HG02970 (cell line): Measurements from ENCODE around the gene NIT1.
A peak's percentile ranks its signal among the peaks of the same experiment; 100 is the strongest.
"Not testable (repeated sequence)": the region's sequence is repeated elsewhere in the genome, so short reads cannot be mapped to it uniquely, and the experiment has no call there.

Source experiments
- ATAC-seq: cut with Tn5 transposase; IDR thresholded peaks from one replicate; pipeline ENCODE4 v1.9.1; 2021; ENCODE audit warnings: mild to moderate bottlenecking, moderate library complexity, moderate number of reproducible peaks; ENCODE audit not compliant: unreplicated experiment, low FRiP score

Gene NIT1

GRCh38 chr1:161111117-161111516, 6.8 kb upstream of the NIT1 start:
- no peak for ATAC-seq

- ATAC-seq = no peak
These were observed 6.4 kb upstream of the NIT1 start for GRCh38 chr1:161111527-161111926.

- ATAC-seq = no peak
These were observed 4.0 kb upstream of the NIT1 start for GRCh38 chr1:161113915-161114314.

- ATAC-seq = no peak
These were observed 3.3 kb upstream of the NIT1 start for GRCh38 chr1:161114556-161114955.

- no peak for ATAC-seq
These were observed 2.7 kb upstream of the NIT1 start for GRCh38 chr1:161115132-161115711.

DNA sequence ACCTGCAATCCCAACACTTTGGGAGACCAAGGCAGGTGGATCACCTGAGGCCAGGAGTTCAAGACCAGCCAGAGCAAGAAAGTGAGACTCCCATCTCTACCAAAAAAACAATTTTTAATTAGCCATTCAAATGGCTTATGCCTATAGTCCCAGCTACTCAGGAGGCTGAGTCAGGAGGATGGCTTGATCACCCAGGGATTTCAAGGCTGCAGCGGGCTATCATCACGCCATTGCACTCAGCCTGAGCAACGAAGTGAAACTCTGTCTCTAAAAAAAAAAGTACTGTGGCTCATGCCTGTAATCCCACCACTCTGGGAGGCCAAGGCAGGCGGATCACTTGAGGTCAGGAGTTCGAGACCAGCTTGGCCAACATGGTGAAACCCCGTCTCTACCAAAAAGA, 1.9 kb upstream of the NIT1 start:
- not testable (repeated sequence) for ATAC-seq

DNA sequence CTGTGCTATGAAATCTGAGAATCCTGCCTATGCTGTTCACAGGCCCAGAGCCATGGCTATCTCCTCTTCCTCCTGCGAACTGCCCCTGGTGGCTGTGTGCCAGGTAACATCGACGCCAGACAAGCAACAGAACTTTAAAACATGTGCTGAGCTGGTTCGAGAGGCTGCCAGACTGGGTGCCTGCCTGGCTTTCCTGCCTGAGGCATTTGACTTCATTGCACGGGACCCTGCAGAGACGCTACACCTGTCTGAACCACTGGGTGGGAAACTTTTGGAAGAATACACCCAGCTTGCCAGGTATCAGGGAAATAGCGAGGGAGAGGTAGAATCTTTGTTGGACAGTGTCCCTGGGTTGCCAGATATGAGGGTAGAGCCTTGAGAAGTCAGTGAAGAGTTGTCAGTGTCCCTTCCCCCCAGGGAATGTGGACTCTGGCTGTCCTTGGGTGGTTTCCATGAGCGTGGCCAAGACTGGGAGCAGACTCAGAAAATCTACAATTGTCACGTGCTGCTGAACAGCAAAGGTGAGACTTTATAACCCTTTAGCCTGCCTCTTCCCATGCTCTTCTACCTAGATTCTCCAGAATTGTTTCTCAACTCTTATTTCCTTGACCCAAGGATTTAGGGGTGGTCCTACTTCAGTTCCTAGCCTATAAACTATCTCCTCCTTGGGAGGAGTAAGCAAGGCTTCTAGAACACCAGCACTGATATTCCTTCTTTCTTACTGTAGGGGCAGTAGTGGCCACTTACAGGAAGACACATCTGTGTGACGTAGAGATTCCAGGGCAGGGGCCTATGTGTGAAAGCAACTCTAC, 1.4 kb downstream of the NIT1 start:
- no peak for ATAC-seq

DNA sequence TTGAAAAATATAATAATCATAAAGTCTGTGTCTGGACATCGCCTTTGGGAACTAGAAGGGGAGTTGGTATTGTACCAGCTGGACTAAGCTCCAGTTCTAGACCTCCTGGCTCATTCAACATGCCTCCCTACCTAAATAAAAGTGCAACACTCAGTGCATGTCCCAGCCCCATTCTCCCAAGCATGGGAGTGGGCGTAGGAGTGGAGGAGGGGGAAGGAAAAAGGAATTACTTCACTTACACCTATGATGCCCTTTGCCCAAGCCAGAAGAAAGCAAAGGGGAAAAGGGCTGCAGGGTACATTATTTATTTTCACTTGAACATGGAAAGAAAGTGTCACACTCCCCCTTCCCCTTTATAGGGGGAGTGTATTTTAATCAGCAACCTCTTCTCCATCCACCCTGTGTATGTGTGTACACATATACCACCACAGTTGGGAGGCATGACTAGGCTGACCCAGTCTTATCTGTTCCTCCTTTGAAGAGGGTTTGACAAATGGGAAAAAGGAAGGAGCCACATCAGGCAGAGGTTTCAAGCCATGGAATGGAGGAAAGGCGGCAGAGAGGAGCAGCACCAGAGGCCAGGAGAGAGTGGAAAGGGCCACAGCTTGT, 3.2 kb downstream of the NIT1 start:
- ATAC-seq = no peak

GRCh38 chr1:161121834-161122233, 3.9 kb downstream of the NIT1 start:
- no peak for ATAC-seq

DNA sequence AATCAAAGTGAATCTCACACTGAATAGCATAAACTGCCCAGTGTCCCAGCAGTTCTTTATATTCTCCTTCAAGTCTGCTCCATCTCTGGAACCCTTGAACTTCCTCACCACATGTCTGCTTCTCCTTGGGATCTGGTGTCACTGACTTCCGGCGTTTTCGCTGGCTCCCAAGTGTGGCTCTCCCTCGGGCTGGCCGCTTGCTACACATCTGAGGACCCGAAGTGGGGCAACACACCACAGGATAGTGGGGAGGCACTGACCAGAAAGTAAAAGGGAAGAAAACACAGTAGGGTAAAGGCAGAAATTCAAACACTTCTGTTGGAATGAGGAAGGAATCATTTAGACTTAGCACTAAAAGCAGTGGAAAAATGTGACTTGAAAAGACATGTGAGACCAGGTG, 5.1 kb downstream of the NIT1 start:
- ATAC-seq = no peak

DNA sequence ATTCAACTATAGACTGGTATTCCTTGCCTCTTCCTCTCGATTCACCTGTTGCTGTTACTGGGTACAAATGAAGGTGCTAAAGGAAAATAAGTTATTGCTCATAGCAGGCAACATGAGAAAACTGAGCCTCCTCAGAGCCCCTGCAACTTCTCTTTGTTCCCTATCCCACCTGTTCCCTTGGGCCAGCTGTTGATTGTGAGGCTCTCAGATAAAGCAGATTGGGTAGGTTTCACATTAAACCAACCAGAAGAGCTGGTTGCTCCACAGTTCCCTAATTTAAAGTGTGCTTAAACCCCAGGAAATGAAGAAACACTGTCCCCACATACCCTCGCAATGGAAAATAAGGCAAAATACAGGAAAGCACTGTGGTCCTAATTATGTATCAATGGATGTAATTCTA, 9.7 kb downstream of the NIT1 start:
- no peak for ATAC-seq

DNA sequence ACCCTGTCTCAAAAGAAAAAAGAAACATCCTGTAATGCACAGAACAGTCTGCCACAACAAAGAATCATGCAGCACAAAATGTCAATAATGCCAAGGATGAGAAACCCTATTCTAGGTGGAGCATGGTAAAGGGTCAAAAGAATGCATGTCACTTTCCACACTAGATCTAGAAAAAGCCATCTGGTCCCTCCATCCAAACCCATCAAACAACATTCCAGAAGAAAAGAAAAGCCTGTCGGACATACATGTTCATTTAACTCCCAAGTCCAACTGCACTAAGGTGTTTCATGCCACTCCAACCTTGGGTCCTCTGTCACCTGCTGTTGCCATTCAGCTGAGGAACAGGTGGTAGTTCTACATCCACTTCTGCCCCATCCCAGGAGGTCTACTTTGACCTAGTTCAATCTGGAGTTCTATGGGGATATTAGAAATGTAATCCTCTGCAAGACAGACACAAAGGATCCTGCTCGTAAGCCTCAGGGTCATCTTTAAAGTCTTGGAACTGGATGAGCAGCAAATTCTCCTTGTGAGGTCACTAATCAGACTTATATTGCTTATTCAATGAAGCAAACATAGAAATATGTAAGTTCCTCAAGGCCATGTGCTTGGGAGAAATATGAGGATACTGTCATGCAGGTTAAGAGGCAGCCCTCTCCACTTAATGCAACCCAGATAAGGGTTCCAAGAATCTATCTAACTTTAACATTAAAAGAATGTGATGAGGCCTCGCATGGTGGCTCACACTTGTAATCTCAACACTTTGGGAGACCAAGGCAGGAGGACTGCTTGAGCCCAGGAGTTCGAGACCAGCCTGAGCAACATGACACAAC, 10.9 kb downstream of the NIT1 start:
- ATAC-seq = no peak

DNA sequence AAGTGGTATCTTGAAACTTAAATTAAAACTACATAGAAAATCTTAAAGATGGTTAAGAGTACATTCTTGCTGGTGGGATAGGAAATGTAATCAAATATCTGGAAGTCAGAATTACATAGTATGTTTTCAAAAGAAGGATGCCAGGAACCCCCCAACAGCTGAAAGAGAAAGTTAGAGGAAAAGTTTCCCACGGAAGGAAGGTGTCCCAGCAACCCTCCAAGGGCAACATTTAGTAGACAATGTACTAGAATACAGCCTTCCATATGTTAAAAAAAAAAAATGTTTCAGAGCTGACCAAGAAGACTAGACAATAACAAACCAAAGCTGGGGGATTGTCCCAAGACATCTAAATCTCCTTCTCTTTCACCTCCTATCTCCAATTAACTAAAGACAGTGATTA, 12.4 kb downstream of the NIT1 start:
- ATAC-seq = no peak

DNA sequence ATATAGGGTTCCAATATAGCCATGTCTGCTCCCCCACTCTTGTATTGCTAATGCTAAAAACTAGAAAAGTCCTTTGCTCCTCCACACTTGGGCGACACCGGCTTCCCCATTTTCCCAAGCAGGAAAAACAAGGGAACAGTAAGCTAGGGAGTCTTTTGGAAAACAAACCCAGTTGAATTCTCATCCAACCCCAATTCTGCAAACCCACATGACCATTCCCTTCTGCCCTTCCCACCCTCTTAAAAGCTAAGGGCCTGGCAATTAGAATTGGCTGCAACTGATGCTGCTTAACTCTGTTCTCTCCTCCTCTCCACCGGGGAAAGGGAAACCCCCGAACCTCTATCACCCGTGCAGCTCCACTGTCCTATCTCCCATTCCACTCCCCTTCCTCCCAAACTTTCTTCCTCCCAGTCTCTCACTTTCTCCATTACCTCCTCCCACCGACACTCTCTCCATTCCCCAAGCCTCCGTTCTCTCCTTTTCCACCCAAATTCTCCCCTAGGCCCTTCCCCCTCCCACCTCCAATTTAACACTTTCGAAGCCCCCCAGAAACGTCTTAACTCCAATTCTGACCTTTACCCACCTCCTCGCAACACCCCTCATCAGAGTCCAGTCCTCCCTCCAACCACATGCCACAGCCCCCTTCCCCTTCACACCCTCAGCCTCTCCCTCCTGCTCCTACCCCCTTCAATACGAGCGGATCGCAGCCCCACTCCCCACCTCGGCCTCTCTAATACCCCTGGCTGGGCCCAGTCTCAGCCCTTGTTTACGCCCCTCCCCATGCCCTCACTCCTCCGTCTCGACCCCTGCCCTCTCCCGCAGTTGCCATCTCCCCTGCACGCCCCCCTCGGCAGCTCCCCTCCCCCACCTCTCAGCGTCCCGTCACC, 13.9 kb downstream of the NIT1 start:
- no peak for ATAC-seq

- peak; percentile 77 for ATAC-seq
These were observed 14.7 kb downstream of the NIT1 start, which contains the start of gene DEDD for GRCh38 chr1:161132410-161133219. DEDD (minus strand) TSS chr1:161132667; CDS start chr1:161124462, 8,205 bp downstream.

- ATAC-seq = no peak
These were observed 15.4 kb downstream of the NIT1 start for GRCh38 chr1:161133220-161133740.

- ATAC-seq = no peak
These were observed 20.0 kb downstream of the NIT1 start for GRCh38 chr1:161137881-161138280.

DNA sequence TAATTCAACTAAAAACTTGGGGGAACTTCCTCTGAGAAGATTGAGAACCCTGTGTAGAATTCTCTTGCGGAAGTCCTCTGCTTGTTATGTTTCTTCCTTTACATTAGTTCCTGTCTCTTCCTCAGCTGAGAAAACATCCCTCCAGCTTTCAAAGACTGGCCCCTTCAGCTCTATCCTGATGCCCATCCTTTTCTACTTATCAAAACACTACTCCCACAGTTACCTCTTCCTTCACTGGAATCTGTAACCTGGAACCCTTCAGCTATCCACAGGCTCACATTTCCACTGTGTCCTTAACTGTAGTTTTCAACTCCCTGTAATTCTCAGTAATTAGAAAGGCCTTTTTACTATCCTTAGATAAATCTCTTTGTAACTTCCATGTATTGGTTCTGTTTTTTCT, 20.5 kb downstream of the NIT1 start:
- ATAC-seq = no peak

DNA sequence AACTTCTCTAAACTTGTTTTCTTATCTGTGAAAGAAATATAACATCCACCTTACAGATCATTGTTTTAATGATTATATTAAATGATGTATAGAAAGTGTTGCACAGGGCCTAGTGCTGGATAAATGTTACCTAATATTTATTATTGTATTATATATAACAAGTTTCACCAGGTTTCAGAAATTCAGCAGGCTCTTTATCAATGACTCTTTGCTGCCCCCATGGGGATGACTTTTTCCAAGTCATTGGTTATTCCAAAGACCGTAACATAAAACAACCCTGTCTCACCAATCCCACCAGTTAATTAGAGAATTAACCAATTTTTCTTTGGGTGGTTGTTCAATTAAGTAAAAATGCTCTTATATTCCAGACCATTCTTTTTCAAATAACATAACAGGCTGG, 21.9 kb downstream of the NIT1 start:
- ATAC-seq = no peak
